Suppressor macrophage treated with lipopolysaccharide for 1 hour (primary cell): ENCODE measurements around the gene PCBP3.
"Not testable (repeated sequence)": the region's sequence is repeated elsewhere in the genome, so short reads cannot be mapped to it uniquely, and the experiment has no call there.

Source experiments
- DNase-seq, 3 donors: peaks; one replicate each; pipeline ENCODE4 v3.0.0-alpha.2; 2020 to 2022

PCBP3 gene

GRCh38 chr21:45636459-45636858 is 7.1 kb upstream of the PCBP3 start:
- no peak for DNase-seq

- DNase-seq: no peak
These were observed 6.4 kb upstream of the PCBP3 start for GRCh38 chr21:45636951-45637646.

- DNase-seq: no peak
These were observed 5.6 kb upstream of the PCBP3 start for GRCh38 chr21:45637883-45638282.

GRCh38 chr21:45638707-45639106 is 4.8 kb upstream of the PCBP3 start:
- DNase-seq: no peak

GRCh38 chr21:45639206-45640000 is 4.1 kb upstream of the PCBP3 start:
- peak in 1 of 3 donors; percentile 17 for DNase-seq

GRCh38 chr21:45640001-45640887 is 3.3 kb upstream of the PCBP3 start:
- DNase-seq: peak; percentile 15 to 26 (median 20)

- peak; percentile 18 to 37 (median 26) for DNase-seq
These were observed 2.5 kb upstream of the PCBP3 start for GRCh38 chr21:45640888-45641479.

- peak in 1 of 3 donors; percentile 7 for DNase-seq
These were observed 2.0 kb upstream of the PCBP3 start for GRCh38 chr21:45641480-45642035.

- DNase-seq: peak; percentile 50 to 76 (median 65)
These were observed 1.3 kb upstream of the PCBP3 start for GRCh38 chr21:45642122-45642813.

- peak; percentile 45 to 79 (median 53) for DNase-seq
These were observed 749 bp downstream of the PCBP3 start for GRCh38 chr21:45644041-45644906.

- DNase-seq: no peak
These were observed 8.4 kb downstream of the PCBP3 start for GRCh38 chr21:45651921-45652320.

- DNase-seq: peak in 1 of 3 donors; percentile 4
These were observed 11.6 kb downstream of the PCBP3 start for GRCh38 chr21:45655124-45655523.

GRCh38 chr21:45656114-45656513 is 12.6 kb downstream of the PCBP3 start:
- not testable (repeated sequence) for DNase-seq

- DNase-seq: not testable (repeated sequence)
These were observed 18.5 kb downstream of the PCBP3 start for GRCh38 chr21:45661913-45662622.

- DNase-seq: not testable (repeated sequence)
These were observed 19.2 kb downstream of the PCBP3 start for GRCh38 chr21:45662623-45663245.

- DNase-seq: no peak
These were observed 25.9 kb downstream of the PCBP3 start for GRCh38 chr21:45669382-45669781.

GRCh38 chr21:45670731-45671130 is 27.2 kb downstream of the PCBP3 start:
- no peak for DNase-seq

GRCh38 chr21:45678790-45679189 is 35.3 kb downstream of the PCBP3 start:
- DNase-seq: not testable (repeated sequence)

GRCh38 chr21:45680215-45680614 is 36.7 kb downstream of the PCBP3 start:
- DNase-seq: no peak
